Hematopoietic multipotent progenitor cell treated with erythropoietin and hydrocortisone succinate and interleukin-3 and kit ligand, for 15 days (in vitro differentiated cells): ENCODE results near the gene SERPIND1.
A peak's percentile ranks its signal among the peaks of the same experiment; 100 is the strongest.
"Not testable (repeated sequence)": the region's sequence is repeated elsewhere in the genome, so short reads cannot be mapped to it uniquely, and the experiment has no call there.

Source experiments
- DNase-seq: peaks from one replicate; pipeline ENCODE4 v3.0.0-alpha.2; 2015; ENCODE audit warnings: low spot score

SERPIND1 gene

DNA sequence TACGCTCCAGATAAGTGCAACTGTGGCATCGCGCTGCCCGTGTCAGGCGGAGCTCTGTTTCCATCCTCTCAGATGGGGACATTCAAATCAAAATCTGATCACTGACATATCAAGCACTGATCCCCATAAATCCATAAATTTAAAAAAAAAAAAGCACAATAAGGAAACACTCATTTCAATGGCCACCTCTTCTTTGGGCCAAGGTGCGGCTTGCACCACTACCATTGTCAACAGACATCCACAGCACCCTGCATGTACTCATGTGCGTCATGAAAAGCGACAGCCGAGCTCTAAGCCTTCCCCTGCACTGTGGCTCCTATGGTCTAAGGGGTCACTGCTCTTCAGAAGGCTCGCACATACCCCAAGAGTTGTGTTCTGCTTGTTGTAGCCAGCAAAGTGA lies 26.7 kb upstream of the SERPIND1 start:
- no peak for DNase-seq

DNA sequence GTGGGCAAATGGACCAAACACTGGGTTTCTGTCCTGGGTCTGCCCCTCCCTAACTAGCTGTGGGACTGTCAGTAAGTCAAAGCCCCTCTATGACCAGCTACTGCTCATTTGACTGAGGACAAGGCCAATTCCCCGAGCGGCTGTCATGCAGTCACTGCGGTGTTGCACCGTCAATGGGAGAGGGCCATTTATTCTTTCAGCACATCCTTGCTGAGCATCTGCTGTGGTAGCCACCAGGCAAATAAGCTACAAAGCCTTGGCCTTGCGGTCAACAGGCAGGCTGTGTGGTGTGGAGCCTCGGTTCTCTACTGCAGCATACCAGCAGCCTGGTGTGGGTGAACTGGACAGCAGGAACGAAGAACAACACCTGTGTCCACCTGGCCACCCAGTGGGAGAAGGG lies 25.8 kb upstream of the SERPIND1 start:
- DNase-seq = no peak

DNA sequence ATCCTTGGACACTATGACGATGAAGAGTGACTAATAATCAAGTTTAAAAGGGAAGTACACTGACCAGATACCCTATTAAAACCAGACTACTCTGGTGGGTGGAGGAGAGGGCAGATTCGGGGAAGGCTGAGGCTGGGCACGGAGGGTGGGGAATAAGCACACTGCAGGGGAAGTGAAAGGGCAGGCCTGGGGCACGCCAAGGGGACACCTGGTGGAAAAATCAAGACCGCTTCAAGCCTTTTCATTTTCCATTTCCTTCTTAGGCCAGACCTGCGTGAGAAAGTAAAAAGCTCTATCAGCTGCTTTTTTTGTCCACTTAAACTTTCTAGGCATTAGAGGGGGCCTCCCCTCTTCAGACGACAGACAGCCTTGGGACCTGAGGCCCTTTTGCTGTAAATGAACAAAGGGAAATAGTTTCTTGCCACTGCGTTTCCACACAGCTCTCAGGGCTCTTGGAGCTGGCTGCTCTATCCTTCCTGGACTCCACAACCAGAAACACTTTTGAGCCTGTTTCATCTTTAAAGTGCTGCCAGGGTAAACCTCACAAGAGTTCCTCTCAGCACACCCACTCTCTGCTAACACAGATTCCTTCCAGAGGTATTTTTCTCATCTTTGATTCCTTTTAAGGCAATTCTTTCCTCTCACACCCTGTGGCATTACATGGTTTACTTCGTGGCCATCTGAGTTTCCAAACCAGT lies 25.0 kb upstream of the SERPIND1 start:
- DNase-seq = no peak

DNA sequence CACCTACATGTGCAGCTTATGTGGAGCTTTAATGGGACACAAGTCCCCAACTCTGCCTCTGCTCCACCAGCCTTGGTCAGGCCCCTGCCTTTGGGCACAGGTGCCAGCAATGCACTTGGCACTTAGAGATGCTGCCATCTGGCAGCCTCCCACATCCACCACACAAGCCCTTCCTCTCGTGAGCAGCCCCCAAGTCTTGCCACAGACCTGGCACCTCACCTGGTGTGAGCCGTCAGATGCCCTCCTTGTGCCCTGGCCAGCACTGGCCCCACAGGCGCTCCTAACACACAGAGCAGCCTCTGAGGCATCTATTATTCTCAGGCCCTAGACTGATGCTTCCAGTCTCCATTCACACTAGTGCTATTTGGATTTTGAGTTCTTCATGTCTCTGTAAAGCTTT lies 24.5 kb upstream of the SERPIND1 start:
- DNase-seq = no peak

DNA sequence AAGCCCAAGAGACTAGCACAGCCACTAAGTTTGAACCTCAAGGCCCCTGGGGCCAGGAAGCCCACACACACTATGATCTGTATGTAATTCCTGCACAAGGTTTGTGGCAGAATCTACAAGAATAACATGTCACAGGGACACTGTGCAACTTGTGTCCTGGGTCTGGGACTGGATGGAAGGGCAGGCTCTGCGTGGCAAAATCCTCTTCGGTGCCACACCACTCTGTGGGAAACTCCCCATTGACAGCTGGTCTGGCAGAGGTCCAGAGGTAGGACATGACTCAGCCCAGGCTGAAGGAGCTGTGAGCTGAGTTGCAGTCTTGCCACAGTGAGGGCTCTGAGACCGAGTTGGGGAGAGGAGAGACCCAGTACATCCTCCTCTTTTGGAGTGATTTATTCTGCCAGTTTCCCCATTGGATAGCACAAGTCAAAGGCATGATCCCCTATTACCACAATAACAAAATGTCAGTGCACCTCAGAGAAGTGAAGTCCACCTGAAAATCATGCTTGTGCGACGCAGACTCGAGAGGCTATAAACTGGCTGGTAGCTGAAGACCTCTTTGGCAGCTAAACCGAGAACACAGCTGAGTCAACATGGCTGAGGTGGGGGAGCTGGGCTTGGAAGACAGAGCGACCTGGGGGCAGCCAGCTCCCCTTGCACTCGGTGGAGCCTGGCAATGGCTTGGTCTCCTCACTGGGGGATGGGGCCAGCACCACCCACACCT lies 23.3 kb upstream of the SERPIND1 start:
- DNase-seq = peak; percentile 73

DNA sequence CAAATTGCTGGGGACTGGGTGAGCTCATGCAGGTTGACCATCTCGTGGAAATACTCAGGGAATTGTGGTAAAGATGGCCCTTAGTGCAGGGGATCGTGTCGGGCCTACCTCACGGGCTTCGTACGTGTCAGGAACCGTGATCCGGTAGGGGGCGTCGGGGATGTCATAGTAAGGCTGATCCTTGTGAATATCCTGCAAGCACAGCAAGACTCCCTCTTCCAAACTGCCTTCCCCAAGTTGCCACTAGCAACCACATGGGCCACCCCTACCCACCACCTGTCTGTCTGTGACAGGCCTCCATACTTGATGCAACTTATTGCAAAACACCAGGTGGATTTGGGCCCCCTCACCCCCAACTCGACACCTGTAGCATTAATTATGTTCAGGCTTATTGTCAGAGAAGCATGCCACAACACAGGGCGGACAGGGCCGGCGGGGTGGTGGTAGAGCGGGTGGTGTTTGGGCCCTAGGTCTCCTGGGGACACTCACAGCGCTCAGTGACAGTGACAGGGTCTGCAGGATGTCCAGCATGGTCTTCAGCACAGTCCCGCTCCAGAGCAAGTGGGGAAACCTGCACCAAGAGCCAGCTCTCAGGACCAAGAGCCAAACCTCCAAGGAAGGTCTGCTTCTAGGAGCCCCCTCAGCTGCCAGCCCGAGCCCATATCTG lies 22.6 kb upstream of the SERPIND1 start:
- DNase-seq = no peak

DNA sequence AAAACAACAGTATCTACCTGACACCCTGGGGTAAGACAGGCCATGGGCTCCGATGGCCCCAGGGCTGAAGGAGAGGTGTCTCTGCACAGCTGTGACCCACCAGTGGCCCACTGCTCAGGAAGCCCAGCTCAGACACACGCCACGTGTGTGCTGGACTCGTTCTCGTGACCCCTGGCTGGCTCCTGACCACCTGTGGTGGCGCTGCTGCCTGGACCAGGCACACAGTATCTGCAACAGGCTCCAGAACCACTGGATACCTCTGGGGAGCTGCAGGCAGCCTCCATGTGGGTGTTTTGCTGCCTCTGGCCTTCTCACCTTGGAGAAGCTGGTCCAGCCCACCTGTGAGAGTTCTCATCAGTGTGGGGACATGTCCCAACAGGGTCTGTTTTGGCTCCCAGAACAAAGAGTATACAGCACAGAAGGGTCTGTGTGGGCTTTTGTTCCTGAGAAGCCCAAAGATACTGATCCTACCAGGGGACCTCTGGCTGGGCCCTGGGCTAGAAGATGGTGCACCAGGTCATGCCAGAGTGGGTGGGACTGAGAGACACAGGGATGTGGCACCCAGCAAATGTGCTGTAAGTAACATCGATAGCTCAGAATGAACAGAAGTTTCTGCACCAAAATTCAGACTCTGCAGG lies 21.7 kb upstream of the SERPIND1 start:
- no peak for DNase-seq

DNA sequence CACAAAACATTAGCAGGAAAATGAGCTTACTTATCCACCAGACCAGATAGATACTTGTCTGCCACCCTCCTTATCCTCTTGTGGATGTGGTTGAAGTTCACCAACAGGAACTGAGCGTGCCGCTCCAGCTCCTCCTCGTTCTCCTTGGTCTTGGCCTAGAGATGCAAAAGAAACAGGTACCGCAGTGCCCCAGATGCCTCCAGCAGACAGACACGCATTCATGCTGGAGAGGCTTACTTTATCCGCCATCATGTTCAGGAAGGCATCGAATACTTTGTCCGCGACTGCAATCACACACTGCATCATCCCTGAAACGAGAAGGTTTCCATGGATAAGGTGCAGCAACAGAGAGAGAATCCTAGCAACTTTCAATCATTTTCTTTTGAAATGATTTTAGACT lies 21.0 kb upstream of the SERPIND1 start:
- DNase-seq = no peak

DNA sequence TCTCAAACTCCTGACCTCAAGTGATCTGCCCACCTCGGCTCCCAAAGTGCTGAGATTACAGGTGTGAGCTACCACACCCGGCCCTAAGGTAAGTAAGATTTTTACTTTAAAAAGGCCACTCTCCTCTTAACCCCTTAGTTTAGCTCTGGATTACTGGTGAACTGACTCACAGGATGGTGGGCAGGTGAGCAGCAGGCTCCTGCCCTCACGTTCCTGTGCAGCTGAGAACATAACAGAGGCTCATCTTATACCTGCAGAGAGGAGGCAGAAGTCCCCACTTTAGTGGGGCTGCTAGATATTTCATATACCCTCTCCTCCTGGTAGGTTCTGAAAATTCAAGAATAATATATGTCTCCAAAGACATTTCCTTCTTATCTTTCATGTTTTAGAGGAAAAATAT lies 17.1 kb upstream of the SERPIND1 start:
- no peak for DNase-seq

DNA sequence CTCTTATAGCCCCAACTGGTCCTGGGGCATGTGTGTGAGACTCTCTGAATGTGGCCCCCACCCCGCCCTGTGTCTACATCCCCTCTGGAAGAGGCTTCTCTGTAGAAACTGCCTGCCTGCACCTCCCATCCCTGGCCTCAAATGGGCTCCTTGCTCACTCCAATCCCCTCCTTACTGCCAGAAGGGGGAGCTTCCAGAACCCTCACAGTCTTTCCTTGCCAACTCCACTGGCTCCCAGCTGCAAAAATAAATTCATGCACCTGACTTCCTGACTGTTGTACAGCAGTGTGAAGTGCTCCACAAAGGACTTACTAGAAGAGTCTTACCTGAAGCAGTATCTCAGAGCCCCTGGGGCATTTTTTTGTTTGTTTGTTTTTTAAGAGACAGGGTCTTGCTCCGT lies 15.2 kb upstream of the SERPIND1 start:
- no peak for DNase-seq

DNA sequence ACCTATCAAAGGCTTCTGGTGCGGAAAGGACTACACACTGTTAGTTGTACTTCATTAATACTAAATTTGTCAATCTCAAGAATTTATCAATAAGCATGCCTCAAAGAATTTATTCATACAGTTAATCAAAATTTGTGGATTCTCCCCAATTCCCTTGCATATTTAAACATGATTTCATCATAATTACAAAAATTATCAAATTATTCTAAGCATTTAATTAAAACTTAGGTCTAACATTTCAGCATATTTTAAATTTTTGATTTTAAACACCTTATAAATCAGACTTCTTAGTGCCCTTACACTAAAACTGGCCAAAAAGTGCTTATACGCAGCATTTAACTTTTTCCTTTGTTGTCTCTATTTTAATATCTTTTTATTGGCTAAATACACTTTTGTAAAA lies 13.8 kb upstream of the SERPIND1 start:
- DNase-seq = no peak

DNA sequence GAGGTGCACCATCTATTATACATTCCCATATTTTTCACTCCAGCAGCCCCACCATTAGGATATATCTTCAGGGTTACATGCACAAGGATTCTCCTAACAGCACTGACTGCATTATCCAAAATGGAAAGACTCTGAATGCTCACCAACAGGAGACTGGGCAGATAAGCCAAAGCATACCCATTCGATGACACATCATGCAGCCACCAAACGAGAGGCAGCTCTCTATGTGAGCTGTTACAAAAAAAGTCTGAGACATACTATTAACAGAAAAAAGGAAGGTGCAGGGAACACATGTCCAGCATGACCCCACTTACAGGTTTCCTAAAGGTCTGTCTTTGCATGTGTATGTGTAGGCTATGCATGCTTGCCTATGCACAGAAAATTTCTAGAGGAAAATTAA lies 12.4 kb upstream of the SERPIND1 start:
- DNase-seq = no peak

DNA sequence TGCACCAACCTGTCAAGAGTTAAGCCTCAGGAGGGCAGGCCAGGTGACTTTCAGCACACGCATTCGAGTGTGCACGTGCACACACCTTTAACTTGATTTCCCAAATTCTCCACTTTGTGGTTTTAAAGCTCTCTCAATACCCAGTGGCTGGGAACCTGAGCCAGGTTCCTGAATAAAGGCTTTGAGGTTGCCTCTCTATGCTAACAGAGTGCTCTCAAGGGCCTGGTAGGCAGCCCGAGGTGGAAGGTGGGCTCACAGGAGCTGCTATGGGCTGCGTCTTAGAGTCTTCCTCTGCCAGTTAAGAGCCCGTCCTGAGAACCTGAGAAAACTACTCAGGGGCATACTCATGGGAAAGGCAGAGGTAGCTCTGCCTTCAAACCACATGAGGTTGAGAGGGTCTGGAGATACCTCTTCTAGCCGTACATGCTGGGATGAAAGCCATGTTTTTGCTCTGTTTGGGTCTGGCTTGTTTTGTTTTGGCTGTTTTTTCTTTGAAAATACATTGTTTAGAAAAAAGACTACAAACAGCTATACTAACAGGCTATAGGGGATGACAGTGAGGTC lies 11.6 kb upstream of the SERPIND1 start:
- no peak for DNase-seq

DNA sequence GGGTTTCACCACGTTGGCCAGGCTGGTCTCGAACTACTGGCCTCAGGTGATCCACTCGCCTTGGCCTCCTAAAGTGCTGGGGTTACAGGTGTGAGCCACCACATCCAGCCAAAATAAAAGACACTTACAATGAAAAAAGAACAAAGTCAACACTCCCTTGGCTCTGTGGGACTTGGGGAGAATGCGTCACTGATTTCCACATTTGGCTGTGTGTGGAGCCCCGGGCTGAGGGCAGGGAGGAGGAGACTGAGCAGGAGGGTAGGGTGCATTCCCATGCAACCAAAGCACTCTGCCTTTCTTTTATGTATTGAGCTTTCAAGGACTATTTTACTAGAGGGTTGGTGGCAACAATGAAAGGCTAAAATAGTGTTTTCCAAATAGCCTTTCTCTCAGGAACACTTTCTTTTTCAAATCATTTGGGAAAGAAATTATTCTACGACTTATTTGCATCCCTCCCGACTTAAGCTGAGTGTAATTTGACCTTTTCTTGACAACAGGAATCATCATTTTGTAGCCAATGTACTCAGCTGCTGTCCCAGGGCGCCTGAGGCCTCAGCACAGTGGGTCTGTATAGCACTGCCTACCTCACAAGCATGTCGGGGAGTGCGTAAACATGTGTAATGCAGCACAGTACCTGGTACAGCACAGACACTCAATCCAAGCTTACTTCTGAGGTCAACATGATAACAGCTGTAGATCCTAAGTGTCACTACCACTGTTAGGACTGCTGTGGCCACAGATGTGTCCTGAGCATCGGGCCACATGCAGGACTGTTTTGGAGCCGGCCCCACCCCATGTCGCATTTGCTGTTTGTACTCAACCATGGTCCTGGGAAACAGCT lies 10.1 kb upstream of the SERPIND1 start:
- no peak for DNase-seq

DNA sequence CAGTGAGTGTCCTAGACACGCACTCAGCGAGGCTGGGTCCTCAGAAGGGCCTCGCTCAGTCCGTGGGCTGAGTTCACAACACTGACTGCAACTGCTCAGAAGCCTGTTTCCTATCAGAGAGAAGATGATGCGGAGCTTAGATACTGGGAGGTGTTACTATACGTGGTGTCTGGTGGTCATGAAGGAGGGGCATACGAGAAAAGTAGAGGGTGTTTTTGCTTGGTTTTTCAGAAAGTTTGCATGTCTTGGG lies 9.5 kb upstream of the SERPIND1 start:
- no peak for DNase-seq

DNA sequence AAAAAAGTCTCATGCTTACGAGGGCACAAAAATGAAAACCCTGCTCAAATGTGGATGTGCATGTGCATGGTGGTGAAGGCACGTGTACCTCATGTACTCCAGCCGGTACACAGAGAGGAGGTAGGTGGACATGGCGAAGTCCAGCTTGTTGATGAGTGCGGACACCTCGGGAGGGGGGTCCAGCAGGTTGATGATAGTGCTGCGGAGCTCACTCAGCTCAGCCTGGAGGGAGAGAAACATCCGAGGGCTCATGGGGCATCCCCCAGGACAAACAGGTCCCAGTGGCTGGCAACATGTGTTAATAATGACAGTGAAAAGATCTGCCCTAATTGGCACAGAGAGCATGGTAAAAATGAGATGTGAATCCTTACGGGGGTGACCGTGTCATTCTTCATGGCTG lies 9.2 kb upstream of the SERPIND1 start:
- DNase-seq = no peak

DNA sequence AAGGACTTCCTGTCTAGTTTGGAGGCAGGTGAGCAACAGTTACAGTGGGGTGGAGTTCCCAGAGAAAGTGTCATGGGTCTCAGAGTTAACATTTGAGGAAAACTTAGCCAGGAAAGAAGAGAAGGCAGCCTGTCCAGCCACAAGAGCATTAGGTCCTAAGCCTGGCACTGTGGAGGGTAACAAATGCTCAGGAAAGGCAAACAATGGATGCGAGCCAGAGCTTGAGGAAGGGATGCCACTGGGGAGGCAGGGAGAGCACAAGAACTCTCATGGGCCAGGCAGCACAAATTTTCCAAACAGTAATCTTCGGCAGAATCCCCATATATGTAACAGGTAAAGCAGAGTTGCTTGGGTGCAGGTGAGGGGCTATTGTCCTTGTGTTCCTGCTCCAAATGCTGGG lies 8.0 kb upstream of the SERPIND1 start:
- no peak for DNase-seq

DNA sequence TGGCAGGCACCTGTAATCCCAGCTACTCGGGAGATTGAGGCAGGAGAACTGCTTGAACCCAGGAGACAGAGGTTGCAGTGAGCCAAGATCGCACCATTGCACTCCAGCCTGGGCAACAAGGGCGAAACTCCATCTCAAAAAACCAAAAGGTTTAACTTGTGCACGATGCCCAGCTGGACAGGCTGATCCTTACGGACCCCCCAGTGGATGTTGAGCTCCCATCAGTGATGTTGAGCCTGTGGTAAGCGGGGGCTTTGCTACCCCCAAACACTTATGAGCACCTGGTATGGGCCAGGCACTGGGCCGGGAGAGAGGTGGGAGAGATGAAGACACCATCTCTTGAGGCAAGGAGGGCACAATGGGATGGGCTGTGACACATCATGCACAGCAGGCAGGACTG lies 7.4 kb upstream of the SERPIND1 start:
- no peak for DNase-seq

DNA sequence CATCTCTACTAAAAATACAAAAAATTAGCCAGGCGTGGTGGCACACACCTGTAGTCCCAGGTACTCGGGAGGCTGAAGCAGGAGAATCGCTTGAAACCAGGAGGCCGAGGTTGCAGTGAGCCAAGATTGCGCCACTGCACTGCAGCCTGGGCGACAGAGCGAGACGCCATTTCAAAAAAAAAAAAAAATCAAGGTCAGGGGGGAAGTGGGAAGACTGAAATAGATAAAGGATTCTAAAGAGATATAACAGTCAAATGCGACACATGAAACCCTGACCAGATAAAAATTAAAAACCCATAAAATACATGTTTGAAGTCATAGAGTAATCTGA lies 4.5 kb upstream of the SERPIND1 start:
- not testable (repeated sequence) for DNase-seq

DNA sequence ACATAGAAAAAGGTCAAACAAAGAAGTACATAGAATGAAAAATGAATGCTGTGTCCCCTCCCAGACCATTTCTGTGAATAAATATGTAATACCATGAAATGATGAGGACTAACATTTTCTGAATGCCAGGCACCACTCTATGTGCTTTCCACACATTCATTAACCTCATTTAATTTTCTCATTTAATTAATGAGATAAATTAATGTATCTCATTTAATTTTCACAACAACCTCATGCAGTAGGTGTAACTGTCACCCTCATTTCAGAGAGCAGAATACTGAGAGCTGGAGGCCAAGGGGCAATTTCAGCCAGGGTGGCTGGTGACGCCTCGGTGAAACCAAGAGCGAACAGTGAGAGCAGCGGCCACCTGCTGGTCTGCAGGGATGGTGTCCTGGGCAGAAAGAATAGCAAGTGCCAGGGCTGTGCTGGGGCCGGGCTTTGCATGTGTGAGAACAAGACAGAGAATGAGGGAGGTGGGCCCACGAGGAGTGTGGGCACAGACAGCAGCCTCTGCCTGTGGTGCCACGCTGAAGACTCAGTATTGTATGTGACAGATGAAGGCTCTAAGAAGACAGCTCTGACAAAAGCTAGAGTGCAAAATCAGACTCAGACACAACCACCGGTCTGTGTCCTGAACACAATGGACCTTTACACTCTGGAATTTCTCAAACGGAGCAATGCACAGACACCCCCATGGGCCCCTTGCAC lies 1.8 kb upstream of the SERPIND1 start:
- DNase-seq = no peak

DNA sequence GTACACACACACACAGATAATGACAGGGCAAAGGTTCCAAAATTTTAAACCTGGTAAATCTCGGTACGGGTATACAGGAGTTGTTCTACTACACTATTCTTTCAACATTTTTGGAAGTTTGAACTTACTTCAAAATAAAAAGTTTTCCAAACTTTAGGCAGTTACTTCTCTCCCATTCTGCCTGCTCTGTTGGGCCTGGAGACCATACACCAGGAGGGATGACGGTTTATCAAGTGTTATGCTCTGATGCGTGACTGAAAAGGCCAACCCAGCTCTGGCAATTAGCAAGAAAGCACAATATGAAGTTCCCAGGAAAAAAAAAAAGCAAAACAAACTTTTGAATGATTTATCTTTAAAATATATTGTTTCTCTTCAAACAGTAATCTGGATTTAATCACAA lies 969 bp downstream of the SERPIND1 start:
- DNase-seq = no peak
